Fibroblast of pulmonary artery (primary cell): ENCODE data around the gene ZCCHC14.
A peak's percentile ranks its signal among the peaks of the same experiment; 100 is the strongest.

Source experiments
- DNase-seq: peaks from one replicate; pipeline ENCODE4 v3.0.0-alpha.2; 2010; ENCODE audit warnings: low read depth
- H3K4me3 ChIP-seq: replicated peaks from 2 replicates; pipeline ENCODE4 v1.5.1; 2011; ENCODE audit warnings: low read depth, mild to moderate bottlenecking, control low read depth, low read length, moderate library complexity
- CTCF ChIP-seq: IDR thresholded peaks from 2 replicates; pipeline ENCODE4 v1.5.1; 2011; ENCODE audit warnings: mild to moderate bottlenecking, control low read depth, low read length, inconsistent platforms; ENCODE audit errors: missing control alignments

ZCCHC14 gene

GRCh38 chr16:87445486-87445885 lies 47.3 kb downstream of the ZCCHC14 start:
- H3K4me3 ChIP-seq: no peak overlapping the region
- DNase-seq: no peak
- TF ChIP-seq CTCF: no peak

- no peak for DNase-seq
- H3K4me3 ChIP-seq: no peak overlapping the region
- no peak for TF ChIP-seq CTCF
Measured at GRCh38 chr16:87443964-87444363, 48.9 kb downstream of the ZCCHC14 start.

- no peak for DNase-seq
- no peak for TF ChIP-seq CTCF
- H3K4me3 ChIP-seq: no peak overlapping the region
Measured at GRCh38 chr16:87443016-87443415, 49.8 kb downstream of the ZCCHC14 start.

GRCh38 chr16:87442581-87442966 lies 50.2 kb downstream of the ZCCHC14 start:
- DNase-seq: peak; percentile 45
- TF ChIP-seq CTCF: no peak
- no peak overlapping the region for H3K4me3 ChIP-seq

GRCh38 chr16:87441886-87442580 lies 50.8 kb downstream of the ZCCHC14 start:
- no peak for TF ChIP-seq CTCF
- H3K4me3 ChIP-seq: no peak overlapping the region
- DNase-seq: peak; percentile 17

GRCh38 chr16:87439926-87440325 lies 52.9 kb downstream of the ZCCHC14 start:
- DNase-seq: no peak
- TF ChIP-seq CTCF: no peak
- no peak overlapping the region for H3K4me3 ChIP-seq

GRCh38 chr16:87438611-87438985 lies 54.2 kb downstream of the ZCCHC14 start:
- DNase-seq: no peak
- no peak overlapping the region for H3K4me3 ChIP-seq
- no peak for TF ChIP-seq CTCF
